HL-60 (cell line): Measurements from ENCODE around the gene ZNF841.
A peak's percentile ranks its signal among the peaks of the same experiment; 100 is the strongest.

ENCODE experiments used
- DNase-seq, 2 experiments: peaks; one replicate each; pipeline ENCODE4 v3.0.0-alpha.2; 2010 to 2020; ENCODE audit warnings: low read depth in 1 of 2, low spot score in 1 of 2
- H3K27ac ChIP-seq: fragments of 250-450 bp; sonication (Bioruptor Pico); replicated peaks from 2 replicates; pipeline ENCODE4 v1.5.1; 2020; ENCODE audit warnings: mild to moderate bottlenecking, moderate library complexity
- H3K27me3 ChIP-seq: fragments of 250-450 bp; sonication (Bioruptor Pico); 2 replicates; pipeline ENCODE4 v1.5.1; 2021; ENCODE audit warnings: mild to moderate bottlenecking, moderate library complexity; ENCODE audit not compliant: insufficient read depth, poor library complexity, severe bottlenecking
- H3K4me3 ChIP-seq: replicated peaks from 2 replicates; pipeline ENCODE4 v1.5.1; 2011; ENCODE audit warnings: mild to moderate bottlenecking, control low read depth, low read length; ENCODE audit not compliant: insufficient read depth
- CTCF ChIP-seq: IDR thresholded peaks from one replicate; pipeline ENCODE4 v1.5.1; 2011; ENCODE audit warnings: low read length, control low read depth, inconsistent platforms; ENCODE audit not compliant: insufficient read depth
- GABPA ChIP-seq: IDR thresholded peaks from 2 replicates; pipeline ENCODE4 v1.6.1; 2012; ENCODE audit warnings: low read depth
- POLR2AphosphoS5 ChIP-seq: IDR thresholded peaks from 2 replicates; pipeline ENCODE4 v1.6.1; 2012; ENCODE audit warnings: low read depth
- REST ChIP-seq: IDR thresholded peaks from 2 replicates; pipeline ENCODE4 v1.6.1; 2012; ENCODE audit warnings: low read depth; ENCODE audit not compliant: insufficient replicate concordance
- SPI1 ChIP-seq: IDR thresholded peaks from 2 replicates; pipeline ENCODE4 v1.6.1; 2012; ENCODE audit warnings: low read depth, mild to moderate bottlenecking, borderline replicate concordance

ZNF841 gene

GRCh38 chr19:52094526-52095130, 937 bp downstream of the ZNF841 start:
- Histone ChIP-seq H3K27me3 (no peaks in the 10 kb centered on the region), H3K27ac (peak overlapping the region; percentile 82)

GRCh38 chr19:52086481-52086880, 9.1 kb downstream of the ZNF841 start:
- DNase-seq: no peak

More at GRCh38 chr19:52094526-52095130, 937 bp downstream of the ZNF841 start:
- DNase-seq: no peak
- H3K4me3 ChIP-seq: peak overlapping the region; percentile 68
- no peak for TF ChIP-seq GABPA
- no peak for TF ChIP-seq REST
- no peak for TF ChIP-seq CTCF
- TF ChIP-seq SPI1: no peak
- no peak for TF ChIP-seq POLR2AphosphoS5

GRCh38 chr19:52070496-52070895, 25.1 kb downstream of the ZNF841 start:
- no peak for DNase-seq
- TF ChIP-seq GABPA: no peak
- TF ChIP-seq REST: no peak
- TF ChIP-seq SPI1: no peak
- no peak for TF ChIP-seq CTCF
- TF ChIP-seq POLR2AphosphoS5: no peak
- no peak overlapping the region for H3K27ac ChIP-seq
- H3K4me3 ChIP-seq: no peak overlapping the region
- H3K27me3 ChIP-seq: no peaks in the 10 kb centered on the region

More at GRCh38 chr19:52086481-52086880, 9.1 kb downstream of the ZNF841 start:
- Histone ChIP-seq H3K27ac (no peak overlapping the region), H3K4me3 (no peak overlapping the region), H3K27me3 (no peaks in the 10 kb centered on the region)
- TF ChIP-seq SPI1 (no peak), REST (no peak), GABPA (no peak)
